ENCODE data around the gene NEU1. TPM values are rescaled to one million over a fixed set of nuclear protein-coding genes. Genes with fewer than 3 reads are reported as not detected.
"Not testable (repeated sequence)": the region's sequence is repeated elsewhere in the genome, so short reads cannot be mapped to it uniquely, and the experiment has no call there.

Gene NEU1
- total RNA-seq, 1 donor from 2014 or later: 47.9 TPM

DNA sequence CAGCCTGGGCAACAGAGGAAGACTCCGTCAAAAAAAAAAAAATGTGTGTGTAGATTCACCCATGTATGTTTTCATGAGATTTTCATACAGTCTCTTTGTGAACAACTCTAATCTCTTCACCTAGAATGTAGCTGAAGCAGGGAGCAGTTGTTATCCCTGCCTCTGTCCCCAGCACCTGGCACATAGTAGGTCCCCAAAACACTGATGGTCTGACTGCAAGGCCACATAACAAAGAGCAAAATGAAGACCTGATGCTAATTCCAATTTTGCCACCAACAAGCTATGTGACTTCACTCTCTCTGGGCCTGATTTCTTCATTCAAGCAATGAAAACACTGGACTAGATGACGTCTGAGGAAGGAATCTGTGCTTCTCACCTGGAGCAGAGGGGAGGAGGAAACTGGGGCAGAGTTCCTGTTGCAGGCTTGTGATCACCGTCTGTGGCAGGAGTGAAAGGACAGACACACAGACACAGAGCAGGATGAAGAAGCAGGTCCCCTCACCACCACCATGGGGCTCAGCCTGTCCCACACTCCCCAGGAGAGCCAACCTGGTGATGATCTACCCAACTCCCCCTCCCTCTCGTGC, 11.6 kb upstream of the NEU1 start:
- DNase-seq (ENCODE audit: low spot score): no peak

DNA sequence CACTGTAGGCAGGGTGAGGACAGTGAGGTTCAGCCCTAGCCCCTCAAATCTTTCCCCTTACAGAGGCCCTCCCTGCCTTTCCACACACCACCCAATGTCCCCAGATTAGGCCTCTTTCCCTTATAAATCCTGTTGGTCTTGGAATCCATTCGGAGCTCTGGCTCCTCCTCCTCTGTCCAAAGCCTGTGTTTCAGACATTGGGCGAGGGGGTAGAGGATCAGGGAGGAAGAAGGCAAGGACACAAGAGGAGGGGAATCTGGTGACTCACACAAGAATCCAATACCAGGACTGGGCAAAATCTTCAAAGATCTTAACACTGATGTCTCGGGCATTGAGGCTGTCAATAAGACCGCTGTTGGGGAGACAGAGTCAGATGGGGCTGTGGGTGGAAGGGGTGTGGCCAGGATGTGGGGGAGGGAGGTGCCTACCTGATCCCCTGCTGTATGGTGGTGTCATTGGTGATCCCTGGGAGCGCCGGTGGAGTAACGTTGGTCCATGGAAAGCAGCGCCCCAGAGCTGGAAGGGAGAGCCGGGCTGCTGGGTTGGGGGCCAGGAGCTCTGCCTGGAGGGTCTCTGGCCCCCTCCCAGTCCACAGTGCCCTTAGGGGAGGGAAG, 8.5 kb upstream of the NEU1 start:
- DNase-seq (ENCODE audit: low spot score): peak; percentile 78

DNA sequence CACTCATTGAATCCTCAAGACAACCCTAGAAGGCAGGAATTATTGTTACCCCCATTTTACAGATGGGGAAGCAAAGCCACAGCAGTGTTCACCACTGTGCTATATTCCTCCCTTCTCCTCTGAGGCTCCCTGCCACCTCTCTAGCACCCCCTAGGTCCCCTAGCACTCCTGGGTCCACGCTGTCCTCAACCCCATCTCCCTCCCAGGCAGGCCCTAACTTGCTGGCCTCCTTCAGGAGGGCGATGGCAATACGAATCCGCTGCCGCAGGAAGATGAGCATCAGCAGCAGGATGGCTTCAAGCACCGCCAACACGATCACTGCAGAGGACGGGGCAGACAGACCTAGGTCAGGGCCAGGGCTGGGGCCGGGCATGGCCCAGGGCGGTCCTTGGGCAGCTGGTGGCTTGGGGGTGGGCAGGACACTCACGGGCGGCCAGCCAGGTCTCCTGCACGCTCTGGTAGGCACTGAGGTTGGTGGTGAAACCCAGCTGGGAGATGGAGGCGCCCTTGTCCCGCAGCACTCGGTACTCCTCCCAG, 7.8 kb upstream of the NEU1 start:
- DNase-seq (ENCODE audit: low spot score): no peak

DNA sequence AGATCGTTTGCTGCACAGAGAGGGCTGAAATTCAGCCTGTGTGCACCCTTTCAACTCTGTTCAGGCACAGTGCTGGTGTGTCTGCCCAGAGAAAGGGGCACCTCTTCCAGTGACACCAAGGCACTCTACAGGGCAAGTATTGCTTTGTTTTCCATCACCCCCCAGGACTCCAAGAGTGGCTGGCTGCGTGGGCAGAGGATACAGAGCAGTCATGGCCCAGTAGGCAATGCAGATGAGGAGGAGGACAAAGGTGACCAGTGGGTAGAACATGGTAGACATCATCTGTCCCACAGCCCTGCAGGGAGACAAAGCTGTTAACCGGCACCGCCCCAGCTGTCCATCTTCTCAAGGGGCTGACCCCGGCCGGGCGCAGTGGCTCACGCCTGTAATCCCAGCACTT, 6.7 kb upstream of the NEU1 start:
- no peak for DNase-seq (ENCODE audit: low spot score)

DNA sequence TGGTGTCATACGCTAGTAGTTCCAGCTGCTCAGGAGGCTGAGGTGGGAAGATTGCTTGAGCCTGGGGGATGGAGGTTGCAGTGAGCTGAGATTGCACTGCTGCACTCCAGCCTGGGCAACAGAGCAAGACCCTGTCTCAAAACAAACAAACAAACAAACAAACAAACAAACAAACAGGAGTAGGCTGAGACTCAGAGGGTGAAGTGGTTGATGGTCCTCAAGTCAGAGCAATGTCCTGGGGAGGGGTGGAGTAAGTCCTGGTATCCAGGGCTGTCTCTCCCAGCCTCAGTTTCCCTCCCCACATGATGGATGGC, 6.0 kb upstream of the NEU1 start:
- not testable (repeated sequence) for DNase-seq (ENCODE audit: low spot score)

DNA sequence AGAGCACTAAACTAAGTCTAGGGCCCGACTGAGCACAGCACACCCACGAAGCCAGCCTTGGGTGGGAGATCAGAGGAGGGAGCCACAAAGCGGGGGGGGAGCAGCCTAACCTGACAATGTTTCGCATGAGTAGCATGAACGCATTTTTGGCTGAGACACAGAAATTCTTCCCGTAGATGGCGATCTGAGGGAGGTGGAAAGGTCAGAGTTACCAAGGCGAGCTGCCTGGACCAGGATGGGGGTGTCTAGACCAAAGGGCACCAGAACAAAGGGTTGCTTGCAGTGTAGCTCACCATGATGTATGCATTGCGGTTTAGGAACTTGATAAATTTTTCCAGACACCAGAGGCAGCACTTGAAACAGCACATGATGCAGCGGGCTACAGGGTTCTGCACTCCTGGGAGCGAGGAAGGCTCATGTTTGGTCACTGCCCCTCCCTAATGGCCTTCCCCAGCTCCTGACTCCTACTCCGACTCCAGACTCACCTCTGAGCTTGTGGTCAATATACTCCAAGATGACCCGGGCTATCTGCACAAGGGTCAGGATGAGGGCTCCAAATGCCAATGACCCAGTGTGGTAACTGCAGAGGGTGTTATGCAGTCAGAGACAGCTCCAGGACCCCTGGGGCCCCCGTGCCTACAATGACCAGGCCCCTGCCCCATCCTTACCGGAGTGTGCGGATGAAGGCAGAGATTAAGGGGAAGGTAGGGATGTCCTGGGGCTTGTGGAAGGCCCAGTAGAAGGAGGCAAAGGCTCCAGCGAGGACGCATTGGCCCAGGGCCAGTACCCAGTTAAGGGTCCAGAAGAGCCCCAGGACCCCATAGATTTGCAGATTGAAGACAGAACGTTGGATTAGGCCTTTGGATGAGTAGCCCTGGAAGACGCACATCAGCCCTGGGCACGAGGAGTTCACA, 2.8 kb upstream of the NEU1 start:
- DNase-seq (ENCODE audit: low spot score): no peak

DNA sequence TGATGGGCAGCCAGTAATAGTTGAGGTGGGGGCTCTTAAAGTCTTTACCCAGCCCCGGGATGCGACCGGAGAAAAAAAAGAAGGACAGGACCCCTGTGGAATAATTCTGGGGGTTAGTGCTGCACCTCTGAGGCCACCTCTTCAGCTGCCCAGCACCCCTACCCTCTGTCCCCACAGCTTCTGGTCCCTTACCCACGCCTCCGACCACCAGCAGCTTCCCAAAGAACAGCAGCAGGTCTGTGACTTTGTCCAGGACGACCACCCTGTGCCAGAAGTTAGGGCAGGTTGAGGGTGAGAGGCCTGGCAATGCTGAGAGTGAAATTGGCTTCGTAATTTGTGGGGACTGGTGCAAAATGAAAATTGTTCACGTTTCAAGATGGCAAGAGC, 2.2 kb upstream of the NEU1 start:
- no peak for DNase-seq (ENCODE audit: low spot score)

DNA sequence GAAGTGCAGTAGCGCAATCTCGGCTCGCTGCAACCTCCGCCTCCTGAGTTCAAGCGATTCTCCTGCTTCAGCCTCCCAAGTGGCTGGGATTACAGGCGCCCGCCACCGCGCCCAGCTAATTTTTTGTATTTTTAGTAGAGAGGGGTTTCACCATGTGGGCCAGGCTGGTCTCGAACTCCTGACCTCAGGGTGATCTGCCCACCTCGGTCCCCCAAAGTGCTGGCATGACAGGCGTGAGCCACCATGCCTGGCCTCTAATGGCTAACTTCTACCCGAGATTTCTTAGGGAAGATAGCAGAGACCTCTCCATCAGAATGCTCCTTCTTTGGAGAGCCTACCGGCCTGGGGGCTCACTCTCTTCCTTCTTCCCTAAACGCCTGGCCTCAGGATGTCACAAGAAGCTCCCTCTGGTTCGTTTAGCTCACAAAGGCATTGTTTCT, 1.5 kb upstream of the NEU1 start:
- DNase-seq (ENCODE audit: low spot score): not testable (repeated sequence)

DNA sequence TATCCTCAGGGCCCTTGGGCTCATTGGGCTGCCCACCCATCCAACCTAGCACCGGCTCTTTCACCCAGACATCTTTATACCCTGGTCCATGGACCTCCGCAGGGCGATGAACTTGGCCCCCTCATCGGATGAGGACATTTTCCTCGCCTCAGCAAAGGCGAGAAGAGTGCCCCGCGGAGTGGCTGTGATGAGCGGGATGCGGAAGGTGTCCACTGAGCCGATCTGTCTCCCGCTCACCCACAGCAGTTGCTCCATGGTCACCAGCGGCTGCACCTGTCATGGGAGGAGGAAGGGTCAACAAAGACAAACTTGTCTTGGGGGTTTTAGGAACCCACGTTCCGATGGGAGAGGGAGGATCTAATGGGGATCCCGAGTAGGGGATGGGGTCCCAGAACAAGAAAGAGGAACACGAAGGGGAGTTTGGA, 690 bp downstream of the NEU1 start:
- no peak for DNase-seq (ENCODE audit: low spot score)

DNA sequence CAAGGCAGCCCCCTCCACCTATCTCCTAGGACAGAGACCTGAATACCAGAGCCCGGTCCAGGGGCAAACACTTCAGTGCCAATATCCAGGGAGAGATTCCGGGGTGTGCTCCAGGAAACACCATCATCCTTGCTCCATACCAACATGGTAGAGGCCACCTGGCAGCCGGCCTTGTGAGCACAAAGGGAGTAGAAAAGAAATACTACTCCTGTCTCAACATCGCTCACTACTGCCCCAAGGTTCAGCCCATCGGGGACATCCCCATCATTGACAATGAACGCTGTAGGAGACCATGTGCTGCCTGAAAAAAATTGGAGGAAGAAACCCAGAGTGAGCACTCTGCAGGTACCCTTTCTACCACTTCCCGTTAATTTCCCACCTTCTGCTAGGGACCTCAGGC, 1.5 kb downstream of the NEU1 start:
- no peak for DNase-seq (ENCODE audit: low spot score)

DNA sequence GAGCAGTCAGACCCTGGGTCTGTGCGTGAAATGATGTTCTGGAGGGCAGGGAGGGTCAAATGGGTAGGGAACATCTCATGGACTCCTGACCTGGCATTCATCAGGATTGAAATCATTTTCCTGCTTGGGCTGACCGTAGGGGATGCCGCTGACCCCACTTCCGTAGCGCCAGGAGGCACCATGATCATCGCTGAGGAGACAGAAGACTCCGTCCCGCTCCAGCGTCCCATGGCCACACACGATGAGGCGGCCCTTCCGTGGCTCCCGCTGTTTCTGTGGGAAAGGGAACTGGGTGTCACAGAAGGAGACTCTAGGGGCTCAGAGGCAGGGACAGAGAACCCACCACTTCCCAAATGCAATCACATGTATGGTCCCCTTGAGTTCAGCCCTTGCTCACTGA, 2.3 kb downstream of the NEU1 start:
- DNase-seq (ENCODE audit: low spot score): no peak

DNA sequence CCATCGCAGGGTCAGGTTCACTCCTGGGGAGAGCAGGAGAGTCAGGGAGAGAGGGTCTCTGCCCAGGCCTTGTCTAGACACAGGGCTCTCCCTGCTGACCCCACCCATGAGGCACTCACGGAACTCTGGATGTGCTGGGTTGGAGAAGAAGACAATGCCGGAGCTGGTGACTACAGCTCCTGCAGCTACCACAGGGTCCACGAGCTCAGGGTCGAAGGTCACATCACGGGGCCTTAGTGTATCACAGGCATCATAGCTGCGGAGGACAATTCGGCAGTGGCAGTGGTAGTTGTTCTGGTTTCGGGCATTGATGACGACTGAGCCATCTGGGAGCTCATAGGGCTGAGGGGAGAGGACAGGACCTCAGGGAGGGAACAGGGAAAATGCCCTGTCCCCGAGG, 2.7 kb downstream of the NEU1 start:
- DNase-seq (ENCODE audit: low spot score): no peak

DNA sequence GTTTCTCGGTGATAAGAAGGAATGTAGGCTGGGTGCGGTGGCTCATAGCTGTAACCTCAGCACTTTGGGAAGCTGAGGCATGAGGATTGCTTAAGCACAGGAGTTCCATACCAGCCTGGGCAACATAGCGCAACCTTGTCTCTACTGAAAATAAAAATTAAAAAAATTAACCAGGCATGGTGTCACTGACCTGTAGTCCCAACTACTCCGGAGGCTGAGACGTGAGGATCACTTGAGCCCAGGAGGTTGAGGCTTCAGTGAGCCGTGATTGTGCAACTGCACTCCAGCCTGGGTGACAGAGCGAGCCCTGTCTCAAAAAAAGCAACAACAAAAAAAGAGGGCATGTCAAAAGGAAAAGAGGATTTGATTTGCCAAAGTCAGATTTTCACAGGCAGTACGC, 3.9 kb downstream of the NEU1 start:
- DNase-seq (ENCODE audit: low spot score): no peak

DNA sequence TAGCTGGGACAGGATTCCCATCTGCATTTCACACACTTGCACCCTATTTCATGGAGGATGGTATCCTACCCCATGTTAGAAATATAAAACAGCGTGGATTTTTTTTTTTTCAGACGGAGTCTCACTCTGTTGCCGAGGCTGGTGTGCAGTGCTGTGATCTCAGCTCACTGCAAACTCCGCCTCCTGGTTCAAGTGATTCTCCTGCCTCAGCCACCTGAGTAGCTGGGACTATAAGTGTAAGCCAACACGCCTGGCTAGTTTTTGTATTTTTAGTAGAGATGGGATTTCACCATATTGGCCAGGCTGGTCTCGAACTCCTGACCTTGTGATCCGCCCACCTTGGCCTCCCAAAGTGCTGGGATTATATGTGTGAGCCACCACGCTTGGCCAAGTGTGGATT, 4.8 kb downstream of the NEU1 start:
- DNase-seq (ENCODE audit: low spot score): not testable (repeated sequence)

DNA sequence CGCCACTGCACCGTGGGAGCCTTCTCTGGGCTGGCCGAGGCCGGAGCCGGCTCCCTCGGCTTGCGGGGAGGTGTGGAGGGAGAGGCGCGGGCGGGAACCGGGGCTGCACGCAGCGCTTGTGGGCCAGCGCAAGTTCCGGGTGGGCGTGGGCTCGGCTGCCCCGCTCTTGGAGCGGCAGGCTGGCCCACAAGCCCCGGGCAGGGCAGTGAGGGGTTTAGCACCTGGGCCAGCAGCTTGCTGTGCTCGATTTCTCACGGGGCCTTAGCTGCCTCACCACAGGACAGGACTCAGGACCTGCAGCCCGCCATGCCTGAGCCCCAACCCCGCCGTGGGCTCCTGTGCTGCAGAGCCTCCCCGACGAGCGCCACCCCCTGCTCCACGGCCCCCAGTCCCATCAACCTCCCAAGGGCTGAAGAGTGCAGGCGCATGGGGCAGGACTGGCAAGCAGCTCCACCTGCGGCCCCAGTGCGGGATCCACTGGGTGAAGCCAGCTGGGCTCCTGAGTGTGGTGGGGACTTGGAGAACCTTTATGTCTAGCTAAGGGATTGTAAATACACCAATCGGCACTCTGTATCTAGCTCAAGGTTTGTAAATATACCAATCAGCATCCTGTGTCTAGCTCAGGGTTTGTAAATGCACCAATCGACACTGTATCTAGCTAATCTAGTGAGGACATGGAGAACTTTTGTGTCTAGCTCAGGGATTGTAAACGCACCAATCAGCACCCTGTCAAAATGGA, 10.5 kb downstream of the NEU1 start:
- DNase-seq (ENCODE audit: low spot score): not testable (repeated sequence)

DNA sequence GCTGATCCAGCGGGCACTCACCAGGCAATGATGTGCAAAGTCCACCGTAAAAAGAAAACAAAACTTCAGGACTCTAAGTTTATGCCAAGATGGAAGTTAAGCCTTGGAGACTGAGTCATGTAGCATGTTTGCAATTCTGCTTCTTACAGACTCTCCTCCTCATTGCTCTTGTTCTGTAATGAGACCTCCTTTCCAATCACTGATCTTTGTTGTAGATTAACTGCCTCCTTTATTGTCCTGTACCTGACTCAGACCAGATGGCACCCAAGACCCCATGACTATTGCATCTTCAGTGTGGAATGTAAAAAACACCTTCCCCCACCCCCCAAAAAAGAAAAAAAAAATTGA, 11.2 kb downstream of the NEU1 start:
- DNase-seq (ENCODE audit: low spot score): no peak

DNA sequence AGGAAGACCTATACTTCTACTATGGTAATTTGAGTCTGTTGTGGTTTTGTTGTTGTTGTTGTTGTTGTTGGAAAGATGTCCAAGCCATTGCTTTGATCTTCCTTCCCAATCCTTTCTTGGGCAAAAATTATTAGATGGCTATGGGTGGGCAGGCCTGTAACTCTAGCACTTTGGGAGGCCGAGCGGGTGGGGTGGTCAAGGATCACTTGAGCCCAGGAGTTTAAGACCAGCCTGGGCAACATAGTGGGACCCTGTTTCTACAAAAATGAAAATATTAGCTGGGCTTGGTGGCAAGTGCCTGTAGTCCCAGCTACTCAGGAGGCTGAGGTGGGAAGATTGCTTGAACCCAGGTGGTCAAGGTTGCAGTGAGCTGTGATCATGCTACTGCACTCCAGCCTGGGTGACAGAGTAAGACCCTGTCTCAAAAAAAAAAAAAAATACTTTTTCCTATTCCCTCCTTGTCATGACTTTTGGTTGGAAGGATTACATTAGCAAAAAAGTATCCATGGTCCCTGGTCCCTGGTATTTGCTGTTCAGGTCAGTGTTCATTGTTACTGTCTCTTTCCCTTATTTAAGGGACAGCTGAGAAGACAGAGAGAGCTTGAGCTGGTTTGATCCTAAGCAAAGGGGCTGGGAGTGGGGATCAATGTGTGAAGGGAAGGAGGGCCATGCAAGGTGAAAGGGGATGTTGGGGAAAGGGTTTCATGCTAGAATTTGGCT, 11.7 kb downstream of the NEU1 start:
- no peak for DNase-seq (ENCODE audit: low spot score)

DNA sequence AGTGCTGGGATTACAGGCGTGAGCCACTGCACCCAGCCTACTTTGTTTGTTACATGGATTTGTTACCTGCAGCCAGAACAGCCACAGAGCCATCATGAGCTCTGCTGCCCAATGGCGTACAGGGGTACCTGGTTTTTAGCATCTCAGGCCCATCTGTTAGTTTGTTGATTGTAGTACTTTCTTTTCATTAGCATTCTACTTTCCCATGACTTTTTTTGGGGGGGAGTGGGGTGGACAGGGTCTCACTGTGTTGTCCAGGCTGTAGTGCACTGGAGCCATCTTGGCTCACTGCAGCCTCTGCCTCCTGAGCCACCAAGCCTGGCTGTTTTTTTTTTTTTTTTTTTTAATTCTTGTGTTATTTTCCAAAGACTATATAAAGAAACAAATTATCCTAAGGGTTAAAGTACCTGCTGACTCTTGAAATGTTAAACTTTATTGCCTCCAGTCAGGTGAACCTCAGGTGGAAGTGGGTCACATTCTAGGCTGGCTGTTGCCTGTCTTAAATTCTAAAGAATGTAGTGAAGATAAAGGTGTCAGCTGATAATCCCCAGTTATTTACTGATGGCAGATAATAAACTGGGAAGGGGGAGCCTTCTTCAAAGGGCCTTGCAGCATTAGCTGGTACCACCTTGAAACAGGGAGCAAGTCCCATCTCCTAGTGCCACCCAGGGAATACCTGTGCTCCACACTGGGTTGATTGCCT, 15.2 kb downstream of the NEU1 start:
- DNase-seq (ENCODE audit: low spot score): no peak

DNA sequence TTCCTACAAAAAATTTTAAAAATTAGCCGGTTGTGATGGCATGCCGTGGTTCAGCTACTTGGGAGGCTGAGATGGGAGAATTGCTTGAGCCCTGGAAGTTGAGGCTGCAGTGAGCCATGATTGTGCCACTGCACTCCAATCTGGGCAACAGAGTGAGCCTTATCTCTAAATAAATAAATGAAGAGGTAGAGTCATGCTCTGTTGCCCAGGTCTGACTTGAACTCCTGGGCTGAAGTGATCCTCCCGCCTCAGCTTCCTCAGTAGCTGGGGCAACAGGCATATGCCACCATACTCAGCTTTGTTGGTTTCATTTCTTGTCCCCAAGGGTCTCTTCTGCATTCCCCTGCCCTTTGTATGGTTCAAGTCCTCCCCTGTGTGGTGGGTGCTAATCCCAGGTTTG, 18.1 kb downstream of the NEU1 start:
- DNase-seq (ENCODE audit: low spot score): no peak

DNA sequence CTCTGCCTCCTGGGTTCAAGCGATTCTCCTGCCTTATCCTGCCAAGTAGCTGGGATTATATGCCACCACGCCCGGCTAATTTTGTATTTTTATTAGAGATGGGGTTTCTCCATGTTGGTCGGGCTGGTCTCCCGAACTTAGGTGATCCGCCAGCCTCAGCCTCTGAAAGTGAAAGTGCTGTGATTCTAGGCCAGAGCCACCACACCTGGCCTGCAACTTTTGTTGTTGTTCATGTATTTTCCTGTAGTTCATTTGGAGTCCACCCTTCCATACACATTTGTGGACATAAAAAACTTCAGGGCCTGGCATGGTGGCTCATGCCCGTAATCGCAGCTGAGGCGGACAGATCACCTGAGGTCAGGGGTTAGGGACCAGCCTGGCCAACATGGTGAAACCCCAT, 20.6 kb downstream of the NEU1 start:
- no peak for DNase-seq (ENCODE audit: low spot score)

DNA sequence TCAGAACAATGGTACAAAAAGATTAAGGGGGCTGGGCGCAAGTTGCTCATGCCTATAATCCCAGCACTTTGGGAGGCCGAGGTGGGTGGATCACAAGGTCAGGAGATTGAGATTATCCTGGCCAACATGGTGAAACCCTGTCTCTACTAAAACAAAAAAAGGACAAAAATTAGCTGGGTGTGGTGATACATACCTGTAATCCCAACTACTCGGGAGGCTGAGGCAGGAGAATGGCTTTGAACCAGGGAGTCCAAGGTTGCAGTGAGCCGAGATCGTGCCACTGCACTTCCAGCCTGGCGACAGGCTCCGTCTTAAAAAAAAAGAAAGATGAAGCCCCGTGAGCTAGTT, 22.9 kb downstream of the NEU1 start:
- DNase-seq (ENCODE audit: low spot score): not testable (repeated sequence)

Data from umbilical cord (tissue), 2 donors.